Neural progenitor cell (in vitro differentiated cells): ENCODE measurements around the gene SPSB1. TPM values are rescaled to one million over a fixed set of nuclear protein-coding genes. Genes with fewer than 3 reads are reported as not detected.
A peak's percentile ranks its signal among the peaks of the same experiment; 100 is the strongest.
"Not testable (repeated sequence)": the region's sequence is repeated elsewhere in the genome, so short reads cannot be mapped to it uniquely, and the experiment has no call there.

Experiments
- DNase-seq: peaks from one replicate; pipeline ENCODE4 v3.0.0-alpha.2; 2016; ENCODE audit warnings: low spot score
- H2AFZ ChIP-seq: fragments of 200-600 bp; sonication (generic); replicated peaks from 2 replicates; pipeline ENCODE4 v1.6.1; 2016; ENCODE audit warnings: antibody characterized with exemption
- H3F3A ChIP-seq: fragments of 200-600 bp; sonication (generic); 2 replicates; pipeline ENCODE4 v1.6.1; 2016; ENCODE audit warnings: antibody characterized with exemption, low read depth
- H3K27ac ChIP-seq: fragments of 200-600 bp; sonication (generic); 2 replicates; pipeline ENCODE4 v1.5.1; 2016; ENCODE audit warnings: mild to moderate bottlenecking
- H3K27me3 ChIP-seq: fragments of 200-600 bp; sonication (generic); 2 replicates; pipeline ENCODE4 v1.6.1; 2016; ENCODE audit warnings: mild to moderate bottlenecking, moderate library complexity
- H3K36me3 ChIP-seq: fragments of 200-600 bp; sonication (generic); 2 replicates; pipeline ENCODE4 v1.5.1; 2016
- H3K4me1 ChIP-seq: fragments of 200-600 bp; sonication (generic); 2 replicates; pipeline ENCODE4 v1.6.1; 2016; ENCODE audit warnings: mixed run types
- H3K4me2 ChIP-seq: fragments of 200-600 bp; sonication (generic); 2 replicates; pipeline ENCODE4 v1.6.1; 2016
- H3K4me3 ChIP-seq: fragments of 200-600 bp; sonication (generic); 2 replicates; pipeline ENCODE4 v1.5.1; 2016
- H3K79me2 ChIP-seq: fragments of 200-600 bp; sonication (generic); 2 replicates; pipeline ENCODE4 v1.6.1; 2016; ENCODE audit warnings: low read depth
- H3K9ac ChIP-seq: fragments of 200-600 bp; sonication (generic); 2 replicates; pipeline ENCODE4 v1.6.1; 2016
- H3K9me3 ChIP-seq: fragments of 200-600 bp; sonication (generic); 2 replicates; pipeline ENCODE4 v1.5.1; 2016; ENCODE audit warnings: low read depth
- H4K20me1 ChIP-seq: fragments of 200-600 bp; sonication (generic); 2 replicates; pipeline ENCODE4 v1.6.1; 2016; ENCODE audit warnings: low read depth
- H3K27ac Mint-ChIP-seq: 3 replicates; pipeline ENCODE4 v1.8.0; 2021; ENCODE audit warnings: mixed read lengths
- H3K27me3 Mint-ChIP-seq: 2 replicates; pipeline ENCODE4 v1.8.0; 2022; ENCODE audit warnings: low read depth, mild to moderate bottlenecking, inconsistent platforms, moderate library complexity, mixed read lengths; ENCODE audit not compliant: insufficient read depth
- H3K36me3 Mint-ChIP-seq: 3 replicates; pipeline ENCODE4 v1.8.0; 2021; ENCODE audit warnings: mixed read lengths
- H3K4me1 Mint-ChIP-seq: 3 replicates; pipeline ENCODE4 v1.8.0; 2021; ENCODE audit warnings: mixed read lengths
- H3K4me3 Mint-ChIP-seq: 3 replicates; pipeline ENCODE4 v1.8.0; 2021; ENCODE audit warnings: mild to moderate bottlenecking, moderate library complexity, mixed read lengths
- H3K9me3 Mint-ChIP-seq: 3 replicates; pipeline ENCODE4 v1.8.0; 2020; ENCODE audit warnings: mixed read lengths
- CTCF ChIP-seq: fragments of 200-600 bp; sonication (generic); IDR thresholded peaks from 2 replicates; pipeline ENCODE4 v1.5.1; 2017; ENCODE audit warnings: antibody characterized with exemption, mild to moderate bottlenecking
- EZH2 ChIP-seq: fragments of 200-600 bp; sonication (generic); IDR thresholded peaks from 2 replicates; pipeline ENCODE4 v1.6.1; 2017; ENCODE audit warnings: antibody characterized with exemption, mild to moderate bottlenecking, moderate library complexity
- EZH2phosphoT487 ChIP-seq: fragments of 200-600 bp; sonication (generic); IDR thresholded peaks from 2 replicates; pipeline ENCODE4 v1.6.1; 2017; ENCODE audit warnings: antibody characterized with exemption
- total RNA-seq: library from RNA; depleted of rRNA; stranded (reverse); fragments of >200 nt; gene quantifications from 2 replicates; pipeline ENCODE4 v1.2.3, GENCODE V29; 2015; ENCODE audit warnings: low replicate concordance

SPSB1 gene
- total RNA-seq, 1 donor from 2014 or later: 2.8 TPM

GRCh38 chr1:9382643-9383491, 90.2 kb downstream of the SPSB1 start:
- no peak overlapping the region for H3K4me3 Mint-ChIP-seq

GRCh38 chr1:9384128-9384527, 91.4 kb downstream of the SPSB1 start:
- DNase-seq: no peak
- no peak overlapping the region for H3K4me3 Mint-ChIP-seq
- Histone ChIP-seq H3K9me3 (no peaks in the 10 kb centered on the region), H3K27me3 (no peaks in the 10 kb centered on the region), H3F3A (no peaks in the 10 kb centered on the region), H3K4me3 (no peak overlapping the region), H3K27ac (no peak overlapping the region), H3K79me2 (no peaks in the 10 kb centered on the region), H3K4me2 (no peak overlapping the region), H3K4me1 (no peaks in the 10 kb centered on the region), H3K9ac (no peak overlapping the region), H4K20me1 (no peaks in the 10 kb centered on the region), H2AFZ (no peak overlapping the region), H3K36me3 (no peaks in the 10 kb centered on the region)
- no peaks in the 10 kb centered on the region for H3K36me3 Mint-ChIP-seq
- peaks cover 19% of the 10 kb centered on the region for H3K27me3 Mint-ChIP-seq
- peaks cover 10% of the 10 kb centered on the region for H3K4me1 Mint-ChIP-seq
- H3K27ac Mint-ChIP-seq: peak overlapping the region; percentile 68
- H3K9me3 Mint-ChIP-seq: no peaks in the 10 kb centered on the region
- no peak for TF ChIP-seq EZH2
- no peak for TF ChIP-seq CTCF
- TF ChIP-seq EZH2phosphoT487: no peak

More at GRCh38 chr1:9382643-9383491, 90.2 kb downstream of the SPSB1 start:
- no peaks in the 10 kb centered on the region for H3K79me2 ChIP-seq
- no peak overlapping the region for H3K4me2 ChIP-seq
- H3K4me1 Mint-ChIP-seq: peaks cover 3% of the 10 kb centered on the region
- H3K27ac ChIP-seq: no peak overlapping the region
- H3K4me1 ChIP-seq: no peaks in the 10 kb centered on the region
- H3F3A ChIP-seq: no peaks in the 10 kb centered on the region
- H3K36me3 Mint-ChIP-seq: no peaks in the 10 kb centered on the region
- no peaks in the 10 kb centered on the region for H4K20me1 ChIP-seq
- no peaks in the 10 kb centered on the region for H3K27me3 ChIP-seq
- no peak for DNase-seq
- H3K4me3 ChIP-seq: no peak overlapping the region
- peaks cover 15% of the 10 kb centered on the region for H3K27me3 Mint-ChIP-seq
- no peak overlapping the region for H3K27ac Mint-ChIP-seq
- H3K9me3 Mint-ChIP-seq: no peaks in the 10 kb centered on the region
- no peak for TF ChIP-seq EZH2
- no peak for TF ChIP-seq CTCF
- no peak for TF ChIP-seq EZH2phosphoT487
- H3K36me3 ChIP-seq: no peaks in the 10 kb centered on the region
- no peak overlapping the region for H2AFZ ChIP-seq
- no peaks in the 10 kb centered on the region for H3K9me3 ChIP-seq
- no peak overlapping the region for H3K9ac ChIP-seq

- no peak for DNase-seq
- TF ChIP-seq EZH2phosphoT487: no peak
- no peak for TF ChIP-seq EZH2
- TF ChIP-seq CTCF: no peak
- H4K20me1 ChIP-seq: no peaks in the 10 kb centered on the region
- peaks cover 18% of the 10 kb centered on the region for H3K27me3 Mint-ChIP-seq
- H3K4me3 Mint-ChIP-seq: no peak overlapping the region
- no peaks in the 10 kb centered on the region for H3K79me2 ChIP-seq
- H2AFZ ChIP-seq: no peak overlapping the region
- peaks cover 10% of the 10 kb centered on the region for H3K4me1 Mint-ChIP-seq
- H3K36me3 Mint-ChIP-seq: no peaks in the 10 kb centered on the region
- H3K36me3 ChIP-seq: no peaks in the 10 kb centered on the region
- H3K4me2 ChIP-seq: no peak overlapping the region
- H3K9ac ChIP-seq: no peak overlapping the region
- H3K4me3 ChIP-seq: no peak overlapping the region
- no peaks in the 10 kb centered on the region for H3K27me3 ChIP-seq
- no peaks in the 10 kb centered on the region for H3K9me3 Mint-ChIP-seq
- H3K9me3 ChIP-seq: no peaks in the 10 kb centered on the region
- no peak overlapping the region for H3K27ac ChIP-seq
- peak overlapping the region; percentile 57 for H3K27ac Mint-ChIP-seq
- no peaks in the 10 kb centered on the region for H3K4me1 ChIP-seq
- H3F3A ChIP-seq: no peaks in the 10 kb centered on the region
Measured at GRCh38 chr1:9384751-9385245, 92.1 kb downstream of the SPSB1 start.

DNA sequence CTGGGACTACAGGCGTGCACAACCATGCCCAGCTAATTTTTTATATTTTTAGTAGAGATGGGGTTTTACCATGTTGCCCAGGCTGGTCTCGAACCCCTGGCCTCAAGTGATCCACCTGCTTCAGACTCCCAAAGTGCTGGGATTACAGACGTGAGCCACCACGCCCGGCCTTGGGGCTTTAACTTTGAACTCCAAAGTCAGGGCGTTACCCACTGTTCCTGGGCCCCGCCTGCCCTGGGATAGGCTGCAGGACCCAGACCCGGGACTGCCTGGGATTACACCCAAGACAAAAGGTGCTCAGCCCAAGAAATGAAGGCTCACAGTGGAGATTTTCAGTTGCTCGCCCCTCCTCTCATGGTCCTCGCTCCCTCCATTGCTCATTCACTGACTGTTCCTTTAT, 92.7 kb downstream of the SPSB1 start:
- not testable (repeated sequence) for H3K27ac ChIP-seq

More for the DNA sequence above, 92.7 kb downstream of the SPSB1 start:
- H3K27me3 ChIP-seq, H3F3A ChIP-seq, H3K4me3 ChIP-seq, H3K9me3 ChIP-seq, H3K4me1 ChIP-seq, H3K9me3 Mint-ChIP-seq, H3K4me3 Mint-ChIP-seq, H3K27ac Mint-ChIP-seq, H4K20me1 ChIP-seq, H3K36me3 ChIP-seq, H3K79me2 ChIP-seq, H3K4me2 ChIP-seq, H3K9ac ChIP-seq, DNase-seq, H2AFZ ChIP-seq, H3K36me3 Mint-ChIP-seq: not testable (repeated sequence)
- Mint-ChIP-seq H3K27me3 (peaks cover 19% of the 10 kb centered on the region), H3K4me1 (peaks cover 10% of the 10 kb centered on the region)
